H1 (cell line): Measurements from ENCODE around the gene UGT1A10. TPM values are rescaled to one million over a fixed set of nuclear protein-coding genes. Genes with fewer than 3 reads are reported as not detected.

Source experiments
- CTCF ChIA-PET: fragments of 300-600 bp; sonication (Branson Sonifier 250); formaldehyde crosslinking; loops from one replicate; lab custom pipeline; 2021; ENCODE audit not compliant: partially characterized antibody; lab: Charles Lee
- POLR2A ChIA-PET: fragments of 300-600 bp; sonication (Branson Sonifier 250); formaldehyde crosslinking; loops from one replicate; lab custom pipeline; 2021; ENCODE audit warnings: inconsistent platforms; ENCODE audit not compliant: partially characterized antibody; lab: Charles Lee
- DNase-seq, 2 experiments: peaks; one replicate each; pipeline versions ENCODE4 v3.0.0 to v3.0.0-alpha.2; 2010 to 2022; ENCODE audit warnings: low spot score in 2 of 2, low read depth in 1 of 2, mixed read lengths in 1 of 2
- FAIRE-seq: peaks from 2 replicates; lab custom pipeline; 2011; peaks lifted over from hg19 to GRCh38; lab: Jason Lieb, UNC
- H2AFZ ChIP-seq: 2 replicates; pipeline ENCODE4 v1.8.1; 2012; ENCODE audit warnings: low read length, inconsistent platforms
- H2AK5ac ChIP-seq: 2 replicates; pipeline ENCODE4 v1.6.1; 2013; ENCODE audit warnings: low read depth, low read length
- H2BK120ac ChIP-seq: replicated peaks from 2 replicates; pipeline ENCODE3; 2013; ENCODE audit warnings: low read depth, low read length, inconsistent platforms
- H2BK12ac ChIP-seq: 2 replicates; pipeline ENCODE4 v1.6.1; 2013; ENCODE audit warnings: low read depth, low read length
- H2BK15ac ChIP-seq: 2 replicates; pipeline ENCODE4 v1.6.1; 2013; ENCODE audit warnings: low read length
- H2BK20ac ChIP-seq: 2 replicates; pipeline ENCODE4 v1.6.1; 2013; ENCODE audit warnings: low read length
- H2BK5ac ChIP-seq: 2 replicates; pipeline ENCODE4 v1.6.1; 2013; ENCODE audit warnings: low read depth, low read length
- H3K14ac ChIP-seq: 2 replicates; pipeline ENCODE4 v1.6.1; 2013; ENCODE audit warnings: inconsistent platforms; ENCODE audit not compliant: insufficient read length
- H3K18ac ChIP-seq: 2 replicates; pipeline ENCODE4 v1.6.1; 2013; ENCODE audit warnings: low read length; ENCODE audit errors: extremely low read depth
- H3K23ac ChIP-seq: 2 replicates; pipeline ENCODE4 v1.6.1; 2013; ENCODE audit warnings: inconsistent platforms; ENCODE audit not compliant: insufficient read length
- H3K23me2 ChIP-seq: 2 replicates; pipeline ENCODE4 v1.6.1; 2013; ENCODE audit warnings: low read depth, low read length
- H3K27ac ChIP-seq: 2 replicates; pipeline ENCODE4 v1.6.1; 2011; ENCODE audit warnings: low read depth, low read length, inconsistent platforms
- H3K27me3 ChIP-seq, 4 experiments: replicated peaks in 1 of 4; 1 replicate in 1 of 4; 2 replicates in 3 of 4; pipeline versions ENCODE4 v1.6.1 to v1.8.1; 2011 to 2013; ENCODE audit warnings: low read length in 3 of 4, mild to moderate bottlenecking in 3 of 4, inconsistent platforms in 2 of 4, mixed read lengths in 2 of 4, moderate library complexity in 1 of 4; ENCODE audit not compliant: control insufficient read depth in 3 of 4, insufficient read depth in 3 of 4; ENCODE audit errors: extremely low read depth in 1 of 4
- H3K36me3 ChIP-seq, 4 experiments: 2 replicates each; pipeline versions ENCODE4 v1.6.1 to v1.8.1; 2011 to 2013; ENCODE audit warnings: mild to moderate bottlenecking in 4 of 4, low read length in 3 of 4, moderate library complexity in 2 of 4, control low read depth in 1 of 4, inconsistent platforms in 1 of 4; ENCODE audit not compliant: insufficient read depth in 4 of 4, control insufficient read depth in 2 of 4
- H3K4ac ChIP-seq: replicated peaks from 2 replicates; pipeline ENCODE3; 2013; ENCODE audit warnings: low read length, low read depth, mixed read lengths, inconsistent platforms; ENCODE audit not compliant: insufficient read length
- H3K4me1 ChIP-seq, 4 experiments: replicated peaks in 1 of 4; 1 replicate in 1 of 4; 2 replicates in 3 of 4; pipeline versions ENCODE4 v1.6.1 to v1.8.1; 2011 to 2013; ENCODE audit warnings: low read length in 3 of 4, inconsistent platforms in 2 of 4, mixed read lengths in 1 of 4; ENCODE audit not compliant: insufficient read depth in 4 of 4, control insufficient read depth in 3 of 4
- H3K4me2 ChIP-seq, 2 experiments: 2 replicates each; pipeline versions ENCODE4 v1.6.1 to v1.8.1; 2011 to 2013; ENCODE audit warnings: low read depth in 2 of 2, low read length in 2 of 2, control low read depth in 1 of 2, inconsistent platforms in 1 of 2, mild to moderate bottlenecking in 1 of 2; ENCODE audit not compliant: insufficient read depth in 1 of 2
- H3K4me3 ChIP-seq, 4 experiments: fragments of 200-600, 300-600 bp in 1 of 4; sonication (generic), shearing (Covaris generic), sonication (Bioruptor Twin) in 1 of 4; 2 replicates each; pipeline versions ENCODE4 v1.5.1 to v1.8.1; 2011 to 2016; ENCODE audit warnings: low read length in 4 of 4, low read depth in 3 of 4, control low read depth in 2 of 4, inconsistent platforms in 2 of 4, mild to moderate bottlenecking in 2 of 4, mixed read lengths in 1 of 4, moderate library complexity in 1 of 4; ENCODE audit not compliant: insufficient read depth in 2 of 4; ENCODE audit errors: extremely low read depth in 1 of 4
- H3K56ac ChIP-seq: replicated peaks from 2 replicates; pipeline ENCODE3; 2013; ENCODE audit warnings: low read depth, mild to moderate bottlenecking, mixed read lengths, low read length, inconsistent platforms; ENCODE audit not compliant: insufficient read length
- H3K79me1 ChIP-seq: 2 replicates; pipeline ENCODE4 v1.6.1; 2013; ENCODE audit warnings: low read depth, low read length, control low read depth
- H3K79me2 ChIP-seq, 2 experiments: 2 replicates each; pipeline versions ENCODE4 v1.6.1 to v1.8.1; 2012 to 2013; ENCODE audit warnings: low read length in 2 of 2, mild to moderate bottlenecking in 2 of 2, inconsistent platforms in 1 of 2; ENCODE audit not compliant: insufficient read depth in 2 of 2, control insufficient read depth in 1 of 2
- H3K9ac ChIP-seq, 4 experiments: replicated peaks in 1 of 4; 1 replicate in 1 of 4; 2 replicates in 3 of 4; pipeline versions ENCODE4 v1.6.1 to v1.8.1; 2011 to 2013; ENCODE audit warnings: low read depth in 3 of 4, low read length in 3 of 4, control low read depth in 2 of 4, mild to moderate bottlenecking in 2 of 4, moderate library complexity in 2 of 4, inconsistent platforms in 1 of 4; ENCODE audit errors: extremely low read depth in 1 of 4
- H3K9me3 ChIP-seq, 2 experiments: 2 replicates each; pipeline versions ENCODE4 v1.6.1 to v1.8.1; 2012 to 2013; ENCODE audit warnings: mild to moderate bottlenecking in 2 of 2, moderate library complexity in 2 of 2, control low read depth in 1 of 2, inconsistent platforms in 1 of 2, low read depth in 1 of 2, low read length in 1 of 2, mixed read lengths in 1 of 2; ENCODE audit not compliant: insufficient read depth in 2 of 2
- H4K20me1 ChIP-seq, 2 experiments: replicated peaks in 1 of 2; 2 replicates each; pipeline versions ENCODE3 to v1.8.1; 2011 to 2013; ENCODE audit warnings: inconsistent platforms in 2 of 2, low read length in 2 of 2, mild to moderate bottlenecking in 1 of 2; ENCODE audit not compliant: insufficient read depth in 2 of 2, control insufficient read depth in 1 of 2
- H4K5ac ChIP-seq: 2 replicates; pipeline ENCODE4 v1.6.1; 2013; ENCODE audit warnings: low read length, low read depth, mixed read lengths, inconsistent platforms; ENCODE audit not compliant: insufficient read length
- H4K8ac ChIP-seq: 2 replicates; pipeline ENCODE4 v1.8.0; 2013; ENCODE audit warnings: mild to moderate bottlenecking, moderate library complexity, low read length, inconsistent platforms; ENCODE audit not compliant: insufficient read depth; ENCODE audit errors: extremely low read depth
- H4K91ac ChIP-seq: replicated peaks from 2 replicates; pipeline ENCODE3; 2013; ENCODE audit warnings: low read length, mixed read lengths, inconsistent platforms; ENCODE audit not compliant: insufficient read length
- CEBPB ChIP-seq: IDR thresholded peaks from 2 replicates; pipeline ENCODE4 v1.6.1; 2012; ENCODE audit warnings: low read depth, low read length
- KDM1A ChIP-seq: fragments of 200-600, 300-600 bp; sonication (generic); IDR thresholded peaks from 2 replicates; pipeline ENCODE4 v1.7.1; 2016; ENCODE audit warnings: mild to moderate bottlenecking, low read length, borderline replicate concordance
- WGBS, 2 experiments: shearing (Covaris generic) in 1 of 2; methylation state at CpG; one replicate each; pipeline versions ENCODE4 v1.1.6 to v1.1.7; 2013 to 2015; ENCODE audit warnings: low lambda C conversion rate in 2 of 2, mixed read lengths in 2 of 2, inconsistent platforms in 1 of 2, low coverage in 1 of 2, missing lambda C conversion rate in 1 of 2; ENCODE audit not compliant: insufficient replicate concordance in 2 of 2, insufficient coverage in 1 of 2, insufficient read length in 1 of 2; ENCODE audit errors: extremely low coverage in 1 of 2, missing lambda C conversion rate in 1 of 2; 5-methylcytosine and 5-hydroxymethylcytosine counted together
- polyA plus RNA-seq, 7 experiments: library from polyadenylated mRNA; depleted of rRNA in 3 of 7; stranded (reverse) in 5 of 7; unstranded in 2 of 7; fragments of >200 nt in 5 of 7; fragments of 200-250 nt in 2 of 7; gene quantifications; 1 replicate in 5 of 7; 2 replicates in 1 of 7; 4 replicates in 1 of 7; pipeline versions ENCODE4 v1.2.1 to v1.2.3, GENCODE V29; 2011 to 2013; ENCODE audit warnings: missing spikeins in 2 of 7, mixed read lengths in 2 of 7
- total RNA-seq: library from RNA; stranded (reverse); fragmentation: NEBNext Ultra II Directional; extraction: Animal tissue kit (Norgen Biotek cat#: 25700); gene quantifications from 2 replicates; pipeline ENCODE4 v1.2.1, GENCODE V29; 2021

Gene UGT1A10
- total and polyA plus RNA-seq, 2 of the 8 experiments (the other 6 are each of a cell fraction or from before 2014, with no cell fraction given): not detected

- Histone ChIP-seq H3K79me1 (no peaks in the 10 kb centered on the region), H3K4me2 (no peak overlapping the region), H3K23ac (no peak overlapping the region), H2BK5ac (no peak overlapping the region), H3K79me2 (no peaks in the 10 kb centered on the region), H2BK120ac (no peak overlapping the region), H4K8ac (no peak overlapping the region), H3K18ac (no peak overlapping the region), H3K56ac (no peak overlapping the region), H4K20me1 (no peaks in the 10 kb centered on the region), H3K23me2 (no peaks in the 10 kb centered on the region), H3K4me3 (no peak overlapping the region), H2BK12ac (no peak overlapping the region), H3K36me3 (no peaks in the 10 kb centered on the region), H3K14ac (no peak overlapping the region), H2AK5ac (no peak overlapping the region), H3K4me1 (no peaks in the 10 kb centered on the region), H4K91ac (no peak overlapping the region), H3K9ac (no peak overlapping the region), H3K27me3 (peaks cover 0 to 1% (median 0%) of the 10 kb centered on the region in 4 experiments; a peak in 1 of 7 replicates), H2AFZ (no peak overlapping the region), H2BK20ac (no peak overlapping the region), H2BK15ac (no peak overlapping the region), H3K27ac (no peak overlapping the region), H4K5ac (no peak overlapping the region), H3K9me3 (no peaks in the 10 kb centered on the region), H3K4ac (no peak overlapping the region)
- ChIA-PET POLR2A (interaction anchor here (0.7 kb wide), 1 partner anchor 780 kb away, joined by 3 read pairs; no protein-coding TSS in a partner anchor), CTCF (interaction anchor here (0.6 kb wide), 1 partner anchor 11 kb away, joined by 5 read pairs; no protein-coding TSS in a partner anchor)
- no peak for TF ChIP-seq KDM1A
- TF ChIP-seq CEBPB: no peak
- WGBS, 2 experiments: 93% methylated on average over 10 of the region's 10 CpGs; no CpG with 5 or more reads in 1 of the 2 experiments
- DNase-seq (no peak), FAIRE-seq (no peak)
Measured at GRCh38 chr2:233707940-233708644, 71.8 kb downstream of the UGT1A10 start.
